ENCODE results near the gene MPC2. TPM values are rescaled to one million over a fixed set of nuclear protein-coding genes. Genes with fewer than 3 reads are reported as not detected.
"Not testable (repeated sequence)": the region's sequence is repeated elsewhere in the genome, so short reads cannot be mapped to it uniquely, and the experiment has no call there.

The MPC2 gene
- total and polyA plus RNA-seq, 2 experiments from 2014 or later = 56.8 to 231 TPM

DNA sequence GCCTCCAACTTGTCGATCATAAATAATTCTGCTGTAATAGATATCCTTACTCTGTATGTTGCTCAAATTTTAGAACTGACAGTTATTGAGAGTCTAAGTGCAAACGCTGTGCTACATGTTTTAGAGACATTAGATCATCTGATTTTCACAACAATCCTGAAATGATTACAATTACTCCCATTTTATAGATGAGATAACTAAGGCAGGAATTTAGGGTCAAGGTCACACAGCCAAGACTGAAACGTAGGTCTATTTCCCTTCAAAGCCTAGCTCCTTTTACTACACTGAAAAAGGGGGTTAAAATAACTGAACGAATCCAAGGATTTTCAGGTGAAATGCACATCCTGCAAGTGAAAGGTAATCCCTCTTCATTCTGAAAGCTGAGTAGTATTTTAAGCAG is 3.1 kb downstream of the MPC2 start:
- no peaks in the 10 kb centered on the region for H3K36me3 ChIP-seq
- peaks cover 11% of the 10 kb centered on the region for H3K4me1 ChIP-seq (ENCODE audit: low read depth)
- no peak for DNase-seq (ENCODE audit: low read depth in 1 of 2, low spot score in 1 of 2)
- TF ChIP-seq, protein P1, sequence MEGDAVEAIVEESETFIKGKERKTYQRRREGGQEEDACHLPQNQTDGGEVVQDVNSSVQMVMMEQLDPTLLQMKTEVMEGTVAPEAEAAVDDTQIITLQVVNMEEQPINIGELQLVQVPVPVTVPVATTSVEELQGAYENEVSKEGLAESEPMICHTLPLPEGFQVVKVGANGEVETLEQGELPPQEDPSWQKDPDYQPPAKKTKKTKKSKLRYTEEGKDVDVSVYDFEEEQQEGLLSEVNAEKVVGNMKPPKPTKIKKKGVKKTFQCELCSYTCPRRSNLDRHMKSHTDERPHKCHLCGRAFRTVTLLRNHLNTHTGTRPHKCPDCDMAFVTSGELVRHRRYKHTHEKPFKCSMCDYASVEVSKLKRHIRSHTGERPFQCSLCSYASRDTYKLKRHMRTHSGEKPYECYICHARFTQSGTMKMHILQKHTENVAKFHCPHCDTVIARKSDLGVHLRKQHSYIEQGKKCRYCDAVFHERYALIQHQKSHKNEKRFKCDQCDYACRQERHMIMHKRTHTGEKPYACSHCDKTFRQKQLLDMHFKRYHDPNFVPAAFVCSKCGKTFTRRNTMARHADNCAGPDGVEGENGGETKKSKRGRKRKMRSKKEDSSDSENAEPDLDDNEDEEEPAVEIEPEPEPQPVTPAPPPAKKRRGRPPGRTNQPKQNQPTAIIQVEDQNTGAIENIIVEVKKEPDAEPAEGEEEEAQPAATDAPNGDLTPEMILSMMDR (IDR thresholded peaks at IDR 0.05; ENCODE audit: low read depth, low read length) = no peak
- peak overlapping the region; percentile 91 for H3K27ac ChIP-seq
- no peaks in the 10 kb centered on the region for H3K27me3 ChIP-seq
- H3K4me3 ChIP-seq = peak overlapping the region; percentile 97
- no peaks in the 10 kb centered on the region for H3K9me3 ChIP-seq (ENCODE audit: low read depth)

DNA sequence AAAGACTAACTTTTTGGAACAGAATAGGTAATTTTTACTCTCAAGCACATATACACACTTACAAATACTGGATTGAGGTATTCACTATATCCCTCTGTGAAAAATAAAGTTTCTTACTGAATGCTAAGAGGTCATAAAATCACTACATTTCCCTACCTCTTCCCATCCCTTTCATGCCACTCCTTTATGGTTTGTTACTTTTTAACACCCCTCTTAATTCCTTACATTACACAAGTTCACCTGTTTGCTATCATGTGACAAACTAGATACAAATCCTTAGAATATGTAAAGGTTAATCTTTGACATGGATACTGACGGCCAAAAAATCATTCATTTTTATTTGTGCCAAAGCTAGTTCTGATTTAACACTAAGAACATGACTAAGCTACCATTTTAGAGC is 7.1 kb downstream of the MPC2 start:
- H3K9me3 ChIP-seq (ENCODE audit: low read depth) = no peaks in the 10 kb centered on the region
- peaks cover 10% of the 10 kb centered on the region for H3K4me1 ChIP-seq (ENCODE audit: low read depth)
- no peaks in the 10 kb centered on the region for H3K27me3 ChIP-seq
- TF ChIP-seq, protein P1 (IDR thresholded peaks at IDR 0.05; ENCODE audit: low read depth, low read length) = no peak
- no peaks in the 10 kb centered on the region for H3K36me3 ChIP-seq
- no peak for DNase-seq (ENCODE audit: low read depth in 1 of 2, low spot score in 1 of 2)
- H3K27ac ChIP-seq = no peak overlapping the region
- H3K4me3 ChIP-seq = no peak overlapping the region

DNA sequence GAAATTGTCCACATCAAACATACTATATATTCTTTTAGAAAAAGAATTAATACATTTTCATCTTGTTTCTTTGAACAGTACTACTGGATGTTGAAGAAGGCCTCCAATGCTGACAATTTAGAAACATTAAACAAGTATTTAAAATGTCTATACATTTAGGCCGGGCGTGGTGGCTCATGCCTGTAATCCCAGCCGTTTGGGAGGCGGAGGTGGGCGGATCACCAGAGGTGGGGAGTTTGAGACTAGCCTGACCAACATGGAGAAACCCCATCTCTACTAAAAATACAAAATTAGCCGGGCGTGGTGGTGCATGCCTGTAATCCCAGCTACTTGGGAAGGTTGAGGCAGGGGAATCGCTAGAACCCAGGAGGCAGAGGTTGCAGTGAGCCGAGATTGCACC is 8.0 kb downstream of the MPC2 start:
- not testable (repeated sequence) for H3K27me3 ChIP-seq; H3K36me3 ChIP-seq; H3K4me1 ChIP-seq (ENCODE audit: low read depth); DNase-seq (ENCODE audit: low read depth in 1 of 2, low spot score in 1 of 2); H3K9me3 ChIP-seq (ENCODE audit: low read depth); H3K27ac ChIP-seq; H3K4me3 ChIP-seq

DNA sequence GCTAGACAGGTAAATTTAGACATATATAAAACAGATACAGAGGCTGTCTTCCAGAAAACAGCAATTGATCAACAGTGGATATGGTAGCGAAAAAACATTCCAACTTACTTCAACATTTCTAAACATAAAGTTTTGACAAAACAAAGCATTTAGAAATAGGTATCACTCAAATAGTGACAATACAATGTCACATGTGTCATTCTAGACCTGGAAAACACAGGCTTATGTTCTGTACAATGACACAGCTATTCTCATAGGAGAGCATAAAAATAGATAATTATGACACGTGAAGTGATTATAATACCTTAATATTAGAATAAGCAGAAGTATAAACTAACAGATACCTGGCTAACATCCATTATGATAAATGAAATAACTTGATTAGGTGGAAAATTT is 8.4 kb downstream of the MPC2 start:
- H3K27me3 ChIP-seq = no peaks in the 10 kb centered on the region
- H3K4me1 ChIP-seq (ENCODE audit: low read depth) = peaks cover under 1% of the 10 kb centered on the region
- no peak for DNase-seq (ENCODE audit: low read depth in 1 of 2, low spot score in 1 of 2)
- no peak overlapping the region for H3K27ac ChIP-seq
- H3K4me3 ChIP-seq = no peak overlapping the region
- peaks cover 7% of the 10 kb centered on the region for H3K36me3 ChIP-seq
- TF ChIP-seq, protein P1 (IDR thresholded peaks at IDR 0.05; ENCODE audit: low read depth, low read length) = no peak
- H3K9me3 ChIP-seq (ENCODE audit: low read depth) = no peaks in the 10 kb centered on the region

DNA sequence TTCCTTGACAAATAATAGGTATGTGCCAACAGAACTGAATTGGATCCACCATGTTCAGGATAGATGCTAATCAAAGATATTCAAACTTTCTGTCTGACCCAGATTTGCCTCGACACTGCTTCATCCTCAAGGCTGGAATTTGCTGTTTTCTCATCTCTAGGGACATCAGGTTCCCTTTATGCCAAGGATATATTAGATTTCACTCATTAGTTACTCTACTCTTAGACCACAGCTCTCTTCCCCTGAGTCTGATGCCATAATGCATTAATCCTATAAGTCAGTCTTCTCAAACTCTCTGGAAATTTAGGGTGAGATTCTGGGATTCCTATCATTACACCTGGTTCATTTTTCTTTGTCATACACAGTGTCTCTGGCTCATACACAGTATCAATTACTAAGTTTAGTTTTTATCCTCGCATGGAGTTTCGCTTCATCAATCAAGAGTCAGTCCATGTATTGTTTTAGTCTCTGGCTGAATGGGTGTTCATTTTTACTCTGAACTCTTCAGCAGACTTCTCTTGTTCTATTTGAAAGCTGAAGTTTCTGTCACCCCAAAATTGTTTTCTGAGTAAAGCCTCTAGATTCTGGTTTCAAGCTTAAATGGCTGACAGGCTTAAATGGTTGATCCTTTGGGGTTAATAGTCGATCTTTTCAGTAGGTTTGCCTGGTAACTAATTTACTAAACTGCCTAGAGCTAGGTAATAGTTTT is 9.7 kb downstream of the MPC2 start:
- H3K27me3 ChIP-seq = no peaks in the 10 kb centered on the region
- H3K4me1 ChIP-seq (ENCODE audit: low read depth) = peaks cover 3% of the 10 kb centered on the region
- H3K9me3 ChIP-seq (ENCODE audit: low read depth) = no peaks in the 10 kb centered on the region
- H3K27ac ChIP-seq = no peak overlapping the region
- TF ChIP-seq, protein P1 (IDR thresholded peaks at IDR 0.05; ENCODE audit: low read depth, low read length) = no peak
- H3K36me3 ChIP-seq = peaks cover 7% of the 10 kb centered on the region
- no peak overlapping the region for H3K4me3 ChIP-seq
- DNase-seq (ENCODE audit: low read depth in 1 of 2, low spot score in 1 of 2) = no peak

DNA sequence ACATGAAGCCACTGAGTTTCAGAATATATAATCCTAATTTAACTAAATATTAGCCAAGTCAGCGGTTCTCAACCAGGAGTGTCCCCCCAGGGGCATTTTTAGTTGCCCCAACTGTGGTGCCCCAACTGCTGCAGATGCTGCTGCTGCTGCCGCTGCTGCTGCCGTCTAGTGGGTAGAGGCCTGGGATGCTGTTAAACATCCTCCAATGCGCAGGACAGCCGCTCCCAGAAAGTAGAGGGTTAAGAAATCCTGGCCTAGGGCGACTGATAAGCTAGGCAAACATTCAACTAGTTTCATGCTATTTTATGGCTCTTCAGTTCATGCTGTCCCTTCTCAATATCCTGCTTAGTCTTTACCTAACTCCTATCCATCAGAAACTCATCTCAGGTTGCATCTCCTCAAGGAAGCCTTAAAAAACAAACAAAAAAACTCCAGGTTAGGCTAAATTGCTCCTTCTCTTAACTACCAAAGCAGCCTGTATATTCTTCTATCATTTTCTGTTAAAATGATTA is 10.3 kb downstream of the MPC2 start:
- TF ChIP-seq, protein P1 (IDR thresholded peaks at IDR 0.05; ENCODE audit: low read depth, low read length) = peak; percentile 6
- DNase-seq (ENCODE audit: low read depth in 1 of 2, low spot score in 1 of 2) = no peak
- Histone ChIP-seq H3K4me1 (ENCODE audit: low read depth) (peaks cover 6% of the 10 kb centered on the region), H3K27me3 (no peaks in the 10 kb centered on the region), H3K27ac (no peak overlapping the region), H3K9me3 (ENCODE audit: low read depth) (no peaks in the 10 kb centered on the region), H3K4me3 (no peak overlapping the region), H3K36me3 (peaks cover 7% of the 10 kb centered on the region)

Data from cardiac muscle cell (in vitro differentiated cells and primary cell).